Esophagus squamous epithelium (tissue), 5 donors: ENCODE measurements around the gene RREB1. TPM values are rescaled to one million over a fixed set of nuclear protein-coding genes. Genes with fewer than 3 reads are reported as not detected.
A peak's percentile ranks its signal among the peaks of the same experiment; 100 is the strongest.
"Not testable (repeated sequence)": the region's sequence is repeated elsewhere in the genome, so short reads cannot be mapped to it uniquely, and the experiment has no call there.

Experiments
- DNase-seq: peaks from one replicate; lab custom pipeline; 2025; lab: John Stamatoyannopoulos, UW
- H3K27ac ChIP-seq, 4 donors: fragments of 200-600 bp; sonication (generic); one replicate each; pipeline ENCODE4 v1.5.1; 2016 to 2019; ENCODE audit warnings: mild to moderate bottlenecking in 1 of 4
- H3K27me3 ChIP-seq, 4 donors: fragments of 200-600 bp; sonication (generic); 1 replicate in 3 of 4; 2 replicates in 1 of 4; pipeline versions ENCODE4 v1.5.1 to v1.6.0; 2017 to 2021; ENCODE audit warnings: antibody characterized with exemption in 1 of 4
- H3K36me3 ChIP-seq, 3 donors: fragments of 200-600 bp; sonication (generic); one replicate each; pipeline ENCODE4 v1.5.1; 2016 to 2019
- H3K4me1 ChIP-seq, 3 donors: fragments of 200-600 bp; sonication (generic); one replicate each; pipeline ENCODE4 v1.5.1; 2017 to 2019
- H3K4me3 ChIP-seq, 4 donors: fragments of 200-600 bp; sonication (generic); 1 replicate in 3 of 4; 2 replicates in 1 of 4; pipeline ENCODE4 v1.5.1; 2016 to 2019; ENCODE audit warnings: mild to moderate bottlenecking in 2 of 4, moderate library complexity in 1 of 4
- H3K9me3 ChIP-seq, 3 donors: fragments of 200-600 bp; sonication (generic); one replicate each; pipeline ENCODE4 v1.5.1; 2016 to 2019
- POLR2A ChIP-seq, 4 donors: fragments of 450-650 bp; IDR thresholded peaks; one replicate each; pipeline ENCODE4 v1.6.1; 2017; ENCODE audit warnings: antibody characterized with exemption in 4 of 4, mild to moderate bottlenecking in 4 of 4, moderate library complexity in 3 of 4
- WGBS, 2 donors: methylation state at CpG; one replicate each; pipeline ENCODE4 v1.1.5; 2018; 5-methylcytosine and 5-hydroxymethylcytosine counted together
- intact Hi-C: fragments of 100-400 bp; cut with DNase I; formaldehyde crosslinking; loops from one replicate; pipeline ENCODE4 v1.15.0; 2022
- total RNA-seq, 4 donors: library from RNA; depleted of rRNA; stranded (reverse); fragments of >200 nt; gene quantifications; one replicate each; pipeline ENCODE4 v1.1.0, GENCODE V29; 2016
- TF ChIP-seq, protein P1 (sequence below), 6 experiments: fragments of 450-650 bp in 4 of 6; fragments of 200-600 bp in 2 of 6; sonication (generic) in 2 of 6; IDR thresholded peaks; one replicate each; pipeline ENCODE4 v1.5.1; 2016 to 2019; ENCODE audit warnings: antibody characterized with exemption in 6 of 6, mild to moderate bottlenecking in 4 of 6, moderate library complexity in 4 of 6
- donor health status: DM: yes; HTN: yes; CAD: no.

Gene RREB1
- total RNA-seq, 4 donors from 2014 or later, result 41.7 to 79.6 (median 57.5) TPM

DNA sequence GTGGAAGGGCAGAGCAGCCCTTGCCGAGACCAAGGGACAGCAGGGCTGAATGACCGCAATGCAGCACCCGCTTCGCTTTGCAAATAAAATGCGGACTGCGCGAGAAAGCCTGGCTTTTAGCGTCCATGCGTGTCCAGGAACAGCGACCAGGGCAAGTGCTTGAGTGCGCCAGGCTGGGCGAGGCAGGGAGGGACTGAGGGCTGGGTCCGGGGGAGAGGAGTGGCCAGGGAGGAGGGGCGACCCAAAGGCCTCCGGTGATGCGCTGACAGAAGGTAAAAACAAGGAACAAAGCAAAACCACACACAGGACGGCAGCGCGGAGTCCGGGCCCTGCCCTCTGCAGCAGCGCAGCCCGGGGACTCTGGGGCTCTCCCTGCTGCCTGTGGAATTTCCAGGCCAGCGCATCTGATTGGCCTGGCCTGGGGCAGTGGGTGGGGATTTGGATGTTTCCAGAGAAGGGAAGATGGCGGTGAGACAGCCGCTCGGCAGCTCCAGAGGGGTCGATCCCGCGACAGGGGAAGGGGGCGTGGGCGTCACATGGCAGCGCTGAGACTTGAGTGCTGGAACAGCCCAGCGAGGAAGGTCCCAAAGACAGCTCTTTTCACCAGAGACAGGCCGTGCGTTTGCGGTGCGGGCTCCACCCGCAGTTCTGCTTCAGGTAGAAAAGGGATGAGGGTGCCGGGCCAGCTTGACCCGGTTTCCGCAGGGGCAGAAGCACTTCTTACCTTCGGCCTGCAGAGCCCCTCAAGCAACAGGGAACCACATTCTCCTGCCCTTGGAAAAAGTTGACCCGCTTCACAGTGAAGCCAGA lies 153.5 kb downstream of the RREB1 start:
- TF ChIP-seq, protein P1, sequence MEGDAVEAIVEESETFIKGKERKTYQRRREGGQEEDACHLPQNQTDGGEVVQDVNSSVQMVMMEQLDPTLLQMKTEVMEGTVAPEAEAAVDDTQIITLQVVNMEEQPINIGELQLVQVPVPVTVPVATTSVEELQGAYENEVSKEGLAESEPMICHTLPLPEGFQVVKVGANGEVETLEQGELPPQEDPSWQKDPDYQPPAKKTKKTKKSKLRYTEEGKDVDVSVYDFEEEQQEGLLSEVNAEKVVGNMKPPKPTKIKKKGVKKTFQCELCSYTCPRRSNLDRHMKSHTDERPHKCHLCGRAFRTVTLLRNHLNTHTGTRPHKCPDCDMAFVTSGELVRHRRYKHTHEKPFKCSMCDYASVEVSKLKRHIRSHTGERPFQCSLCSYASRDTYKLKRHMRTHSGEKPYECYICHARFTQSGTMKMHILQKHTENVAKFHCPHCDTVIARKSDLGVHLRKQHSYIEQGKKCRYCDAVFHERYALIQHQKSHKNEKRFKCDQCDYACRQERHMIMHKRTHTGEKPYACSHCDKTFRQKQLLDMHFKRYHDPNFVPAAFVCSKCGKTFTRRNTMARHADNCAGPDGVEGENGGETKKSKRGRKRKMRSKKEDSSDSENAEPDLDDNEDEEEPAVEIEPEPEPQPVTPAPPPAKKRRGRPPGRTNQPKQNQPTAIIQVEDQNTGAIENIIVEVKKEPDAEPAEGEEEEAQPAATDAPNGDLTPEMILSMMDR (IDR thresholded peaks at IDR 0.05), result no peak
- peak in 3 of 4 donors; percentile 37 to 69 (median 55) for TF ChIP-seq POLR2A (IDR thresholded peaks at IDR 0.05)
- 0 to 2% methylated on average over 35 to 36 of the region's 43 CpGs for WGBS, 2 donors
- peak overlapping the region; percentile 35 to 82 (median 58) for H3K4me3 ChIP-seq
- H3K4me1 ChIP-seq, result peaks cover 13 to 24% (median 14%) of the 10 kb centered on the region in 3 donors
- H3K27me3 ChIP-seq, result no peaks in the 10 kb centered on the region
- H3K36me3 ChIP-seq, result no peaks in the 10 kb centered on the region
- H3K9me3 ChIP-seq, result no peaks in the 10 kb centered on the region
- peak overlapping the region; percentile 74 to 90 (median 82) for H3K27ac ChIP-seq
- intact Hi-C loops, result no loop called here
- peak; percentile 36 for DNase-seq

DNA sequence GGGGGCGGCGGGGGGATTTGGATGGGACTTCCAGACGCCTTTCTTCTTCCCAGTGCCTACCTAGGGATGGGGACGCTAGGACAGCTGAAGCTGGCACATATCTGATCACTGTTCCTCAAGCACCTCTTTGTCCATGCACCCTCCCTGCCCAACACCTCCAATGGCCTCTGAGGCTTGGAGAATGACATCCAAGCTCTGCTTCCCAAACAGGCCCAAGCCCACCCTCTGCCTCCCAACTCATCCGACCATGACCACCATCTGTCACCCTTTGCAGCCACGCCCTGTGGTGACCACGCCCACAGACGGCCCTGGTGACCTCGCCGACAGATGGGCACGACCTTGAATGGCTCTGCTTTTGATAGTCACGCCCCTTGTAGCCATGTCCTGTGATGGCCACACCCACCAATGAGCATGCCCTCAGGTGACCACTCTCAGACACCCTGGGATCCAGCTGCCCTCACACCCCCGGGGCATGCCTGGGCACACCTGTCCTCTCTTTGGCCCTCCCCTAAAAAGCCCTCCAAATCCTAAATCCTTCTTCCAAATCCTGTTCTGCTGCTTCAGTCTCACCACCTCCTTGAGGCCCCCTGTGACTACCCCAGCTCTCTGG lies 154.2 kb downstream of the RREB1 start:
- WGBS, 2 donors, result 35 to 41% methylated on average over 4 to 13 of the region's 13 CpGs
- H3K27ac ChIP-seq, result peak overlapping the region; percentile 74 to 90 (median 82)
- TF ChIP-seq, protein P1 (IDR thresholded peaks at IDR 0.05), result no peak
- TF ChIP-seq POLR2A (IDR thresholded peaks at IDR 0.05), result no peak
- peaks cover 13 to 31% (median 14%) of the 10 kb centered on the region in 3 donors for H3K4me1 ChIP-seq
- peak overlapping the region; percentile 35 to 82 (median 58) for H3K4me3 ChIP-seq
- H3K9me3 ChIP-seq, result no peaks in the 10 kb centered on the region
- no peak for DNase-seq
- no peaks in the 10 kb centered on the region for H3K27me3 ChIP-seq
- no peaks in the 10 kb centered on the region for H3K36me3 ChIP-seq
- intact Hi-C loops, result no loop called here

DNA sequence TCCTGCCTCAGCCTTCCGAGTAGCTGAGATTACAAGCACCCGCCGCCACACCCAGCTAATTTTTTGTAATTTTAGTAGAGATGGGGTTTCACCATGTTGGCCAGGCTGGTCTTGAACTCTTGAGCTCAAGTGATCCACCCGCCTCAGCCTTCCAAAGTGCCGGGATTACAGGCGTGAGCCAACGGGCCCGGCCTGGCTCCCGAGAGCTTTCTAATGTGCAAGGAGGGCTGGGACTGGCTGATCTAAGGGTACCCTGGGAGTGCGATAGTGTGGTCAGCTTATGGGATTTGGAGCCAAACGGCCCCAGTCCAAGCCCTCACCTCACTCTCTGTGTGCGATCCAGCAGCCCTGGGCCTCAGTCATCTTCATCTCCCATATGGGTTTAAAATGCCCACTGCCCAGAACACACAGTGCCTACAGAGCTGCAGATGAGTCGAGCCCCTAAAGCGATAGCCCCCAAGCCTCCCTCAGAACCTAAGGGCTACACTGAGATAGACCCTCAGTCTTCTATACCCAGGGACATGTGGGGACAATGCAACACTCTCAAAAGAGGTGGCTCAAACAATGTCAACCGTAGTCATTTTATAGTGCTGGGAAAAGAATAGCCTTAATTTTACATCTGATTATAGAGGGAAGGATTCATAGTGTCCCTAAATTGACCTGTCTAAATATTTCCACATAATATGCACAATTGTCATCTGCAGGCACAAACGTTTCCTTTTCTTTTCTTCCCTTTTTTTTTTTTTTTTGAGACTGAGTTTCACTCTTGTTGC lies 155.2 kb downstream of the RREB1 start:
- Histone ChIP-seq H3K4me1 (peaks cover 13 to 40% (median 15%) of the 10 kb centered on the region in 3 donors), H3K27me3 (no peaks in the 10 kb centered on the region), H3K27ac (no peak overlapping the region), H3K4me3 (no peak overlapping the region), H3K9me3 (no peaks in the 10 kb centered on the region), H3K36me3 (no peaks in the 10 kb centered on the region)
- TF ChIP-seq, protein P1 (IDR thresholded peaks at IDR 0.05), result no peak
- TF ChIP-seq POLR2A (IDR thresholded peaks at IDR 0.05), result no peak
- intact Hi-C loops, result no loop called here
- no peak for DNase-seq
- 78 to 82% methylated on average over 8 to 9 of the region's 16 CpGs for WGBS, 2 donors

GRCh38 chr6:7263519-7263805 lies 155.7 kb downstream of the RREB1 start:
- H3K9me3 ChIP-seq, DNase-seq, H3K27ac ChIP-seq, H3K36me3 ChIP-seq, H3K4me3 ChIP-seq, H3K27me3 ChIP-seq, intact Hi-C loops: not testable (repeated sequence)
- WGBS, 2 donors, result 88 to 95% methylated on average over 8 to 9 of the region's 9 CpGs
- peaks cover 13 to 46% (median 20%) of the 10 kb centered on the region in 3 donors for H3K4me1 ChIP-seq

GRCh38 chr6:7264041-7264440 lies 156.3 kb downstream of the RREB1 start:
- intact Hi-C loops, result no loop called here
- Histone ChIP-seq H3K27me3 (no peaks in the 10 kb centered on the region), H3K4me3 (no peak overlapping the region), H3K36me3 (no peaks in the 10 kb centered on the region), H3K4me1 (peaks cover 13 to 51% (median 21%) of the 10 kb centered on the region in 3 donors), H3K9me3 (no peaks in the 10 kb centered on the region), H3K27ac (no peak overlapping the region)
- DNase-seq, result no peak
- 91 to 93% methylated on average over 8 of the region's 15 CpGs for WGBS, 2 donors
- no peak for TF ChIP-seq POLR2A (IDR thresholded peaks at IDR 0.05)
- TF ChIP-seq, protein P1 (IDR thresholded peaks at IDR 0.05), result no peak
